ENCODE measurements around the gene FRMPD4.

Gene FRMPD4

GRCh38 chrX:12570859-12571501 lies 432.7 kb downstream of the FRMPD4 start:
- no peak for DNase-seq (ENCODE audit: extremely low read depth, insufficient read length)
- Histone ChIP-seq H3K4me3 (replicated peaks; ENCODE audit: low read depth, low read length) (no peak overlapping the region), H3K36me3 (ENCODE audit: control insufficient read depth, insufficient read depth, low read length) (no peaks in the 10 kb centered on the region), H3K27me3 (replicated peaks; ENCODE audit: control insufficient read depth, insufficient read depth, low read length) (no peaks in the 10 kb centered on the region; the same call in 1 of the 2 replicates)
- TF ChIP-seq CTCF (IDR thresholded peaks at IDR 0.05; ENCODE audit: insufficient read depth, low read length, poor library complexity, severe bottlenecking), result no peak

- TF ChIP-seq CTCF (IDR thresholded peaks at IDR 0.05; ENCODE audit: insufficient read depth, low read length, poor library complexity, severe bottlenecking), result no peak
- no peaks in the 10 kb centered on the region; the same call in 1 of the 2 replicates for H3K27me3 ChIP-seq (replicated peaks; ENCODE audit: control insufficient read depth, insufficient read depth, low read length)
- no peak for DNase-seq (ENCODE audit: extremely low read depth, insufficient read length)
- no peaks in the 10 kb centered on the region for H3K36me3 ChIP-seq (ENCODE audit: control insufficient read depth, insufficient read depth, low read length)
- no peak overlapping the region for H3K4me3 ChIP-seq (replicated peaks; ENCODE audit: low read depth, low read length)
These were observed 441.0 kb downstream of the FRMPD4 start for GRCh38 chrX:12579311-12579710.

- H3K4me3 ChIP-seq (replicated peaks; ENCODE audit: low read depth, low read length), result no peak overlapping the region
- no peaks in the 10 kb centered on the region; the same call in 1 of the 2 replicates for H3K27me3 ChIP-seq (replicated peaks; ENCODE audit: control insufficient read depth, insufficient read depth, low read length)
- TF ChIP-seq CTCF (IDR thresholded peaks at IDR 0.05; ENCODE audit: insufficient read depth, low read length, poor library complexity, severe bottlenecking), result no peak
- DNase-seq (ENCODE audit: extremely low read depth, insufficient read length), result no peak
- H3K36me3 ChIP-seq (ENCODE audit: control insufficient read depth, insufficient read depth, low read length), result no peaks in the 10 kb centered on the region
These were observed 442.3 kb downstream of the FRMPD4 start for GRCh38 chrX:12580548-12580947.

- TF ChIP-seq CTCF (IDR thresholded peaks at IDR 0.05; ENCODE audit: insufficient read depth, low read length, poor library complexity, severe bottlenecking), result no peak
- H3K4me3 ChIP-seq (replicated peaks; ENCODE audit: low read depth, low read length), result no peak overlapping the region
- no peaks in the 10 kb centered on the region for H3K36me3 ChIP-seq (ENCODE audit: control insufficient read depth, insufficient read depth, low read length)
- no peak for DNase-seq (ENCODE audit: extremely low read depth, insufficient read length)
- H3K27me3 ChIP-seq (replicated peaks; ENCODE audit: control insufficient read depth, insufficient read depth, low read length), result no peaks in the 10 kb centered on the region; the same call in 1 of the 2 replicates
These were observed 443.3 kb downstream of the FRMPD4 start for GRCh38 chrX:12581546-12581945.

- no peaks in the 10 kb centered on the region; the same call in 1 of the 2 replicates for H3K27me3 ChIP-seq (replicated peaks; ENCODE audit: control insufficient read depth, insufficient read depth, low read length)
- H3K36me3 ChIP-seq (ENCODE audit: control insufficient read depth, insufficient read depth, low read length), result no peaks in the 10 kb centered on the region
- TF ChIP-seq CTCF (IDR thresholded peaks at IDR 0.05; ENCODE audit: insufficient read depth, low read length, poor library complexity, severe bottlenecking), result no peak
- no peak overlapping the region for H3K4me3 ChIP-seq (replicated peaks; ENCODE audit: low read depth, low read length)
- DNase-seq (ENCODE audit: extremely low read depth, insufficient read length), result no peak
These were observed 444.4 kb downstream of the FRMPD4 start for GRCh38 chrX:12582649-12583048.

- H3K27me3 ChIP-seq (replicated peaks; ENCODE audit: control insufficient read depth, insufficient read depth, low read length), result no peaks in the 10 kb centered on the region; the same call in 1 of the 2 replicates
- no peak overlapping the region for H3K4me3 ChIP-seq (replicated peaks; ENCODE audit: low read depth, low read length)
- H3K36me3 ChIP-seq (ENCODE audit: control insufficient read depth, insufficient read depth, low read length), result no peaks in the 10 kb centered on the region
- DNase-seq (ENCODE audit: extremely low read depth, insufficient read length), result no peak
- no peak for TF ChIP-seq CTCF (IDR thresholded peaks at IDR 0.05; ENCODE audit: insufficient read depth, low read length, poor library complexity, severe bottlenecking)
These were observed 445.3 kb downstream of the FRMPD4 start for GRCh38 chrX:12583543-12583942.

Measured in GM06990 (cell line).